Activated CD4-positive, alpha-beta T cell treated with anti-CD3 and anti-CD28 coated beads for 1 hour (primary cell): ENCODE data around the gene MAP3K1.
"Not testable (repeated sequence)": the region's sequence is repeated elsewhere in the genome, so short reads cannot be mapped to it uniquely, and the experiment has no call there.

ENCODE experiments used
- DNase-seq: peaks from one replicate; pipeline ENCODE4 v3.0.0-alpha.2; 2020

Gene MAP3K1

GRCh38 chr5:56816546-56817081, 1.3 kb downstream of the MAP3K1 start:
- DNase-seq, result peak; percentile 28

DNA sequence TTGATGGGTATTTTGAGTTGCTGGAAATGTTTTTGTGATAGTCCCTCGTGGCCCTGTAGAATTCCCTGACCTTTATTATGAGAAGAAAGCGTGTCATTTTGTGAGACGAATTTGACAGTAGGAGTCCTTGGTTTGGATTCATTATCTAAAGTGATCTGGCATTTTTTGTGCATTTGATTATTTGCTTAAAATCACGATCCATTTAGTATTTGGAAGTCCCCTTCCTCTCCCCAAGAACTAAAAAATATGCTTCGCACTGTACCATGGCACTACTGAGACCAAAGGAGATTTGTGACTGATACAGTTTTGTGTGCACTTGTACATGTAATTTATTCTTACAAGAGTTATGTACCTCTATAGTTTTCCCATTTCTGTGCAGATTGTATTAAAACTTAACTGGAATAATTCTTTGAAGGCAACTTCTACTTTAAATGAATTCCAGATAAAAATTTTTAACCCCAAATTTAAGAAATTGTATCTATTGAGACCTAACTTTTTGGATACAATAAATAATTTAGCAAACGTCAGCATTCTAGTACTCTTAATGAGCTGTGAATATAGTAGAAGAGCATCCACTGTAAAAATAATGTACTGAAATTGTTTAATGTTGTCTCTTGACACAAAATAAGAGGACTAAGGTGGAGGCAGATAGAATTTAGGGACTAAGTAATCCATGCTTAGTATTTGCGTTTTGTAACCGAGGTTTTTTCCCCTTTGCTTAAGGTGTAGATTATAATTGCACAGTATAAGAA, 2.1 kb downstream of the MAP3K1 start:
- DNase-seq, result no peak

GRCh38 chr5:56818450-56819037, 3.2 kb downstream of the MAP3K1 start:
- no peak for DNase-seq

- DNase-seq, result no peak
Observed at GRCh38 chr5:56819060-56819881, 3.9 kb downstream of the MAP3K1 start.

GRCh38 chr5:56821868-56822267, 6.5 kb downstream of the MAP3K1 start:
- DNase-seq, result not testable (repeated sequence)

- DNase-seq, result no peak
Observed at GRCh38 chr5:56822981-56823380, 7.6 kb downstream of the MAP3K1 start.

DNA sequence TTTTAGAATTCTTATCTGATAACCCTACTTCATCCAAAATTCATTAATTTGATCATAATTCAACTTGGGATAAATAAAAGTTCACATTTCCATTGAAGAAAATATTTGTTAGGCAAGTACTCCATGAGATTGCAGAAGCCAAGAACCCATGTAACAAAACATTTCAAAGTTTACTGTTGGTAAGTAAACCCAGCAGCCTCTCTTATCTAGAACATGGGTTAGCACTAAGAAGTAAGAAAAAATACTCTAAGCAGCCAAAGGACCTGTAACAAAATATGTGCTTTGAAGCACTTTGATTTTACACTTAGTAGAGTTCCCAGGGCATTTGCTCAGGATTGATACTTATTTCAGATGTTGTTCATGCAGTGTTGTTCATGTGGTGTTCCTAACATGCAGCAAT, 8.7 kb downstream of the MAP3K1 start:
- DNase-seq, result no peak

DNA sequence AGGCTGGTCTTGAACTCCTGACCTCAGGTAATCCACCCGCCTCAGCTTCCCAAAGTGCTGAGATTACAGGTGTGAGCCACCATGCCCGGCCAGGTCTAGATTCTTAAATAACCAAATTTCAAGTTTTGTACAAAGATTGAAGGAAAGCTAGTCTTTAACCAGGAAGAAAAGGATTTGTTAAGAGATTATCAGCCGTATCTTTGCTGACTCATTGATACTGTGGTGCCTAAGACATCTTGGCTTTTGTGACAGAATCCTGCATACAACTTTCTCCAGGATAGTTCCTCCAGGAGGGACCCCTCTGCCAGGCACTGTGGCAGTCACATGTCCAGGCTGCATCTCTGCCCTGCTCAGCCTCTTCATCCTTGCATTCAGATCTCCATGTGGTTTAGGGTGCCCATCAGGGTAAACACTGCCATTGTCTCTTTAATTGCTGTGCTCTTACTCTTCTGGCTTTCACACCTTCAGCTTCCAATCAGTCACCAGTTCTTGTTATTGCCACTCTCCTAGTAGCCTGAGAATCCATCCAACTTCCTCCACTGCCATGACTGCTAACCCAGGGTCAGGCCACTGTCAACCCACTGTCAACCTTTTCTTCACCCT, 10.0 kb downstream of the MAP3K1 start:
- DNase-seq, result no peak

DNA sequence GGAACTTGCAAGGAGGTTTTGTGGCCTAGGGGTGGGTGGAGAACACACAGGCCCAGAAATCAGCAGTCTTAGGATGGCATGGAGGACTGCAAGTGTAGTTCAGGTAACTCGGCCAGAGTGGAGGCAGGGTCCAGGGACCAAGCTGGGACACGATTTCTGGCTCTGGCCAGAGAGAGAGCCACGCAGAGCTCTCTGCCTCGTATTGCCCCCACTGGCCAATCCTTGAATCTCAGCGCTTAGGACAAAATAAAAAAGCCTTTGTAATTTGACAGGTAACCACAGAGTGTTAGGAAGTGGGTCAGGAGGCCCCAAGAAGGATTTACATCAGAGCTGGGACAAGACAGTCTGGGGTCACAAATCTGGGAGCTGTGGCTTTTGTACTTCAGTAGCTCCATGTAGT, 11.7 kb downstream of the MAP3K1 start:
- DNase-seq, result no peak

GRCh38 chr5:56827924-56828323, 12.6 kb downstream of the MAP3K1 start:
- no peak for DNase-seq

DNA sequence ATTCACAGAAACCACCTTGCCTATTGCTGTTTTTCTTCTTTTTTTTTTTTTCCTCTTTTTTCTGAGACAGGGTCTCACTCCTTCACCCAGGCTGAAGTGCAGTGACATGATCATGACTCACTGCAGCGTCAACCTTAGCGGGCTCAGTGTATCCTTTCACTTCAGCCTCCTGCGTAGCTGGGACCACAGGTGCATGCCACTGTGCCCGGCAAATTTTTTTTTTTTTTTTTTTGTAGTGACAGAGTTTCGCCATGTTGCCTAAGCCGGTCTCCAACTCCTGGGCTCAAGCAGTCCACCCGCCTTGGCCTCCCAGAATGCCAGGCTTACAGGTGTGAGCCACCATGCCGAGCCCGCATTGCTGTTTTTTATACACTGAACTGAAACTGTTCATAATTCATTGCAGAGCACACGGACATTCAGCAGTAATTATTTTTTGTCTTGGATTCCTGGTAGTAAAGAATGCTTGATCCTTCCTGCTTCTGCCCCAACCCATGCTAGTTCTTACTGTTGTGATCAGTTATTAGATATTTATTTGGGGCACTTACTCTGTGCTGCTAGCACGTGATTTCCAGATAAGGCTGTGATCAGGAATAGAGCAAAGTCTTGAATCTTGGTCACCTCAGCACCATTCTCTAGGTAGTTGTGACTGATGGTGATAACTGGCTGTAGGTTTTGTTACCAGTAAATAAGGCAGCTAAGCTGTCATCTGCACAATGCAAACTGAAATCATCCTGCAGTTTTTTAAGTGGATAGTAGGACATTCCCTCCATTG, 14.0 kb downstream of the MAP3K1 start:
- DNase-seq, result peak; percentile 51

DNA sequence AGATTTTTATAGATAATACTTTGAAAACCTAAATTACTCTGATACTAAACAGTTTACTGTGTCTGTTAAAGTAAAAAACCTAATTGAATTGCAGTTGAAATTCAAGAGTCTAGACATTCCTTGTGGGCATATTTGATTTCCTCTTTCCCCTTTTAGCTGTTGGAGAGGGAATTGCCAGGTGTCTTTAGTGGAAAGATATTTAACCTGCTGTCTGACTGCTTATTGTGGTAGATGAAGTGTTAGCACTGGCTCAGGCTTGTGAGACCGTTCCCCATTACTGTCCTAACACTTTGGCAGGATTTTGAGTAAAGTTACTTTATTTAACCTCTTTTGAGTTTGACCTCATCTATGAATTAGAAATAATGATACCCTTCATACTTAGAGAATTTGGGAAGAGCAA, 16.4 kb downstream of the MAP3K1 start:
- DNase-seq, result no peak

DNA sequence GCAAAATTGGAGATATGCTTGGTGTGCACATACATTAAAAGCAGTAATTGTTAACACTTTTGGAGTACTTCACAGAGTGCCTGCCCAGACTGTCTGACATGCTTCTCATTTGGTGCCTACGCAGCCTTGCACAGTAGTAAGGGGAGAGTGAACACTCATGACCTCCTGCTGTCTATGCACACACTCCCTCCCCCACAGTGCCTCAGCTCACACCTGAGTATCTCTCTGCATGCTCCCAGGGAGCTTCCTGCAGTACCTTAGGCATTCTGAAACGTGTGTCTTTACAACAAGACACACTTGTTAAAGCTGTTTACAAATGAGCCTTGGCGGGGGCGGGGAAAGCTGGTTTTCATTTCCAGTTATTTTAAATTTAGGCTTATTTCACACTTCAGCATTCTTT, 18.0 kb downstream of the MAP3K1 start:
- no peak for DNase-seq

DNA sequence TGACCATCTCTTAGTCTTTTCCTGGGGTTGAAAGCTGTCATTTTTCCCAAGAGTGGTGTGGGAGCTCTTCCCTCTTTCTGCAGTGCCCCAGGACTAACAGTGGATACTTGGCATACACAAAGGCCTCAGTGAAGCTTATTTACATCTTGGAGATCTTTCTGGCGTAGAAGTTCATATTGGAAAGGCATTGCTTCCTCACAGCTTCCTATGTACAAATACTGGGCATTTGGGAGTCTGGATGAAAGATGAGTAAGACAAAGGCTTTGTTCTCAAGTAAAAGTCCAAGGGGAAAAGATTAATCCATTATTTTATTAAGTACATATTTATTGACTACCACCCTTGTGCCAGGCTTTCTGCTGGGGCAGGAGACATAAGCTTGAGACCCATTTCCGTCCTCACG, 22.0 kb downstream of the MAP3K1 start:
- DNase-seq, result no peak

- DNase-seq, result no peak
Observed at GRCh38 chr5:56837956-56838355, 22.6 kb downstream of the MAP3K1 start.

- DNase-seq, result no peak
Observed at GRCh38 chr5:56838409-56839039, 23.2 kb downstream of the MAP3K1 start.

GRCh38 chr5:56839062-56839461, 23.7 kb downstream of the MAP3K1 start:
- DNase-seq, result no peak

- no peak for DNase-seq
Observed at GRCh38 chr5:56840597-56840996, 25.2 kb downstream of the MAP3K1 start.

- no peak for DNase-seq
Observed at GRCh38 chr5:56845277-56845676, 29.9 kb downstream of the MAP3K1 start.

GRCh38 chr5:56845904-56846480, 30.6 kb downstream of the MAP3K1 start:
- DNase-seq, result no peak

- no peak for DNase-seq
Observed at GRCh38 chr5:56848206-56848605, 32.9 kb downstream of the MAP3K1 start.

- DNase-seq, result no peak
Observed at GRCh38 chr5:56849671-56850070, 34.3 kb downstream of the MAP3K1 start.
